ENCODE measurements around the gene CYGB. TPM values are rescaled to one million over a fixed set of nuclear protein-coding genes. Genes with fewer than 3 reads are reported as not detected.

Gene CYGB
- 18.4 TPM for total RNA-seq

GRCh38 chr17:76537578-76538280 is at the start of gene CYGB:
Gene CYGB, minus strand, starts transcription at chr17:76537709. Its CDS starts 167 bp downstream, at chr17:76537542.

GRCh38 chr17:76585649-76586593 is 48.4 kb upstream of the CYGB start, which contains the start of gene ST6GALNAC2:
Gene ST6GALNAC2, minus strand, starts transcription at chr17:76585860. Its CDS starts 52 bp downstream, at chr17:76585808.

GRCh38 chr17:76539631-76540271 is 2.2 kb upstream of the CYGB start, which contains the start of gene PRCD:
Gene PRCD, plus strand, starts transcription at chr17:76540044. Its CDS starts 98 bp downstream, at chr17:76540142.

GRCh38 chr17:76501018-76501826 is 36.3 kb downstream of the CYGB start, which contains the start of gene RHBDF2:
Gene RHBDF2, minus strand, starts transcription at chr17:76501423. Its CDS starts 19,899 bp downstream, at chr17:76481524.

Small RNA genes lying within 50 kb of the gene (small RNA-seq; reads per million reads assigned to genes)
- gene SNORD1A (ENCODE audit: low replicate concordance) (not detected), gene SNORD1B (ENCODE audit: low replicate concordance) (157 reads per million, percentile 98 among the genes with 10 or more reads in this experiment)

Other genes with a start within 250 kb of the CYGB start
- 4.3 TPM for gene QRICH2, start 229.4 kb downstream of the CYGB start, total RNA-seq
- gene PRPSAP1, start 183.8 kb downstream of the CYGB start, total RNA-seq = 52.8 TPM
- 3.4 TPM for gene SPHK1, start 153.1 kb downstream of the CYGB start, total RNA-seq
- gene UBE2O, start 84.6 kb downstream of the CYGB start, total RNA-seq = 30.9 TPM
- gene AANAT, start 70.1 kb downstream of the CYGB start, total RNA-seq = 0.41 TPM
- 12.9 TPM for gene RHBDF2, start 36.3 kb downstream of the CYGB start, total RNA-seq
- 4.6 TPM for gene PRCD, start 2.3 kb upstream of the CYGB start, total RNA-seq
- gene ST6GALNAC2, start 48.2 kb upstream of the CYGB start, total RNA-seq = 6.9 TPM
- gene ST6GALNAC1, start 106.0 kb upstream of the CYGB start, total RNA-seq = 0.12 TPM
- gene MXRA7, start 173.3 kb upstream of the CYGB start, total RNA-seq = 67.4 TPM
- 25.2 TPM for gene JMJD6, start 188.9 kb upstream of the CYGB start, total RNA-seq
- 32.1 TPM for gene METTL23, start 189.1 kb upstream of the CYGB start, total RNA-seq
- 437 TPM for gene SRSF2, start 199.6 kb upstream of the CYGB start, total RNA-seq
- gene MFSD11, start 200.4 kb upstream of the CYGB start, total RNA-seq = 43.8 TPM

Data from metanephros (tissue), 2 donors.